ENCODE measurements around the gene PIP4K2A.

- TF ChIP-seq, protein P1, sequence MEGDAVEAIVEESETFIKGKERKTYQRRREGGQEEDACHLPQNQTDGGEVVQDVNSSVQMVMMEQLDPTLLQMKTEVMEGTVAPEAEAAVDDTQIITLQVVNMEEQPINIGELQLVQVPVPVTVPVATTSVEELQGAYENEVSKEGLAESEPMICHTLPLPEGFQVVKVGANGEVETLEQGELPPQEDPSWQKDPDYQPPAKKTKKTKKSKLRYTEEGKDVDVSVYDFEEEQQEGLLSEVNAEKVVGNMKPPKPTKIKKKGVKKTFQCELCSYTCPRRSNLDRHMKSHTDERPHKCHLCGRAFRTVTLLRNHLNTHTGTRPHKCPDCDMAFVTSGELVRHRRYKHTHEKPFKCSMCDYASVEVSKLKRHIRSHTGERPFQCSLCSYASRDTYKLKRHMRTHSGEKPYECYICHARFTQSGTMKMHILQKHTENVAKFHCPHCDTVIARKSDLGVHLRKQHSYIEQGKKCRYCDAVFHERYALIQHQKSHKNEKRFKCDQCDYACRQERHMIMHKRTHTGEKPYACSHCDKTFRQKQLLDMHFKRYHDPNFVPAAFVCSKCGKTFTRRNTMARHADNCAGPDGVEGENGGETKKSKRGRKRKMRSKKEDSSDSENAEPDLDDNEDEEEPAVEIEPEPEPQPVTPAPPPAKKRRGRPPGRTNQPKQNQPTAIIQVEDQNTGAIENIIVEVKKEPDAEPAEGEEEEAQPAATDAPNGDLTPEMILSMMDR (IDR thresholded peaks at IDR 0.05): no peak
- TF ChIP-seq POLR2A (IDR thresholded peaks at IDR 0.05): no peak
These were observed 65.8 kb downstream of the PIP4K2A start for GRCh38 chr10:22648547-22648961.
